Left renal pelvis (tissue), 4 donors: Measurements from ENCODE around the gene HDHD2. TPM values are rescaled to one million over a fixed set of nuclear protein-coding genes. Genes with fewer than 3 reads are reported as not detected.

Source experiments
- DNase-seq, 4 donors: peaks; one replicate each; pipeline ENCODE4 v3.0.0-alpha.2; 2013; ENCODE audit warnings: low read depth in 4 of 4, low spot score in 3 of 4
- polyA plus RNA-seq, 4 donors: library from polyadenylated mRNA; unstranded; fragments of 120-200 nt; gene quantifications; one replicate each; pipeline ENCODE4 v1.2.1, GENCODE V29; 2013; ENCODE audit not compliant: insufficient read length in 4 of 4

HDHD2 gene
- polyA plus RNA-seq, 4 donors = 38.8 to 78.5 (median 60.0) TPM

DNA sequence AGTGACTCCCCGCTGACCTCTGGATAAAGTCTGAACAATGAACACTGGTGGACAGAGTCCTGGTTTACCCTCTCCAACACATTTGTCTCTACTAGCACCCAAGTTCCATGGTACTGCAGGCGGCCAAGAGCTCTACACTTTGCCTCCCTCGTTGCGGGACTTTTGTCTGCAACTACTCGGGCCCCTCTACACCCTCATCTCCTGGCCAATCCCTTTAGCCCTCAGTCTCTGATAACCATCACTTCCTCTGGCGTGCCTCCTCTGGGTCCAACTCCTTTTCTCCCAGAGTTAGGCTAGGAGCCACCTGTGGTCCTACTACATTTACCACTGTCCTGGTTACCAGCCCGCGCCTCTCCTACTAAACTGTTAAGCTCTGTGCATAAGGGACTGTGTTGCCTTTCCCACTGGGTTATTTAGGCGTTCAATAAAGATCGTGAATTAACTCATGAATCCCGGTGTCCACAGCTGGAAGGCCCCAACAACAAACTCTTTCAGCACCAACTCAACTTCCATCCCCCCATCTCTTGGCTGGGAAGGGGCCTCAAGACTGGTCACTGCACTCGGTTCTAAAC, 757 bp downstream of the HDHD2 start:
- no peak for DNase-seq

DNA sequence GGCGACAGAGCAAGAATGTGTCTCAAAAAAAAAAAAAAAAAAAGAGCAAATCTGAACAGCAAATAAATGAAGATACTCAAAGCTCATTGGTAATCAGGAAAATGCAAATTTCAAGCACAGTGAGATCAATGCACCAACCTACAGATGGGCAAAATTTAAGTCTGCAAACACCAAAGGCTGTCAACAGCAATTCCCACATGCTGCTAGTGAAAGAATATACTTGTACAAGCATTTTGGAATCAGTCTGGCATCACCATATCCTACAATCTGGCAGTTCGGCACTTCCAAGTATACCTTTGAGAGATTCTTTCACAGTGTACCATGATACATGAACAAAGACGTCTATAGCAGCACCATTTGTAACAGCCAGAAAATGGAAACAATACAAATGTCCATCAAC, 4.1 kb downstream of the HDHD2 start:
- no peak for DNase-seq

DNA sequence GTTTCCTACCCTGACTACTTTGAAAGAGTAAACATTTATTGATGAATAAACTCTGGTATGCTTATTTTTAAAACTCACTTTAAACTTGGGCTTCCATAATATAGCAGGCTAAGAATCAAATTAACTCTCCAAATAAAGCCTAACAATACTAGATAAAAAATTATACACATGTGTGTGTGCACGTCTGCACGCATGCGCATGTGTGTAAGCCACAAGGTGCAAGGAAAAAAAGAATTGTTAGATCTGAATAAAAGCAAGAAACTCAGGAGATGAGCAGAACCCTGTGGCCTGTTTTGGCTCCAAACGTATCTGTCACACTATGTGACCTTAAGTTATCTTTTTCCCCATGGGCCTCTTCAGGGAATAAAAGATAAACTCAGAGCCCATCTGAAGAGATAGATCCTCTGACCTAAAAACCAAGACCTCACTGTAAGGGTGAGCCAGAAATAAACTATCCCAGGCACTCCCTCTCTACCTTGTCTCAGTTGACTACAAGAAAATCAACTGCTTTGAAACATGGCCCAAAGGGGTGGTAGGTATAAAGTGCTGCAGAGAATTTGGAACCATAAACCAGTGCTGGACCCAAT, 6.3 kb downstream of the HDHD2 start:
- no peak for DNase-seq

DNA sequence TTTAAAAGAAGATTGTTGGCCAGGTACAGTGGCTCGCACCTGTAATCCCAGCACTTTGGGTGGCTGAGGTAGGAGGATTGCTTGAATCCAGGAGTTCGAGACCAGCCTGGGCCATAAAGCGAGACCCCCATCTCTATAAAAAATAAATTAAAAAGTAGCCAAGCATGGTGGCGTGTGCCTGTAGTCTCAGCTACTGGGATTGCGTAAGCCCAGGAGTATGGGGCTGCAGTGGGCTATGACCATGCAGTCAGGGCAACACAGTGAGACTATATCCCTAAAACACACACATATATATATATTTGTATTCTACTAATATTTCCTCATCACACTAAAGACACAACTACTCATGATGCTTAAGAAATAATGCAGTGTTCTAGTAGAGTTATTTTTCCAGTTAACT, 7.1 kb downstream of the HDHD2 start:
- DNase-seq = no peak

DNA sequence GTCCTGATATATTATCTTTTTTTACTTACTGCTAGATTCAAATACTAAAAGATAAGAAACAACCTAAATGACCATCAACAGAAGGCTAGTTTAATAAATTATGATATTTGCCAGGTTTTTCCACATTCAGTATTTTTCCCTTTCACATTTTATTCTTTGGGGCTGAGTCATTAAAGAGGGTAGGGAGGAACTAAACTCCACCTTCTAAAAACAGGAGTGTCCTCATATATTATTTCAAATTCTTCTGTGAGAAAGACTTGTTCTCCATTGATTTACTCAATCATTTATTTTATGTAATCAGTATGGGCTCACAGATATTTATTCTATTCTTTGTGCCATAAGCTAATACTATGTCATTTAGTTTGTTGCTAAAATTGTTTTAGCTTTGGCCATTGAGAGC, 9.0 kb downstream of the HDHD2 start:
- DNase-seq = no peak

DNA sequence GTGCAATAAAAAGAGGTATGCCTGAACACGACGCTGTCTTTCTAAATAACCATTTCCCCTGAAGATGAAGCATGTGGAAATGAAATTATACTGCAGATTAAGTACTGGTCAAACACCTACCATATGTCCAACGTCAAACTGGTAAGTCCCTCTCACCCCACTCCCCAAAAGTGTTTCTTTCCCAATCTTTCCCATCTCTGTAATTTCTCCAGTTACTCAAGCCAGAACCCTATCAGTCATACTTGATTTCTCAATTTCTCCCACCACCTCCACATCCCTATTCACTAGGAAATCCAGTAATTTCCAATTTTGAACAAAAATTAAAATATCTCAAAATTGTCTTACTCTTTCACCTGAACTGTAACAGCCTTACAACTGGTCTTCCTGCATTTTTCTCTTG, 29.2 kb downstream of the HDHD2 start:
- DNase-seq = no peak

DNA sequence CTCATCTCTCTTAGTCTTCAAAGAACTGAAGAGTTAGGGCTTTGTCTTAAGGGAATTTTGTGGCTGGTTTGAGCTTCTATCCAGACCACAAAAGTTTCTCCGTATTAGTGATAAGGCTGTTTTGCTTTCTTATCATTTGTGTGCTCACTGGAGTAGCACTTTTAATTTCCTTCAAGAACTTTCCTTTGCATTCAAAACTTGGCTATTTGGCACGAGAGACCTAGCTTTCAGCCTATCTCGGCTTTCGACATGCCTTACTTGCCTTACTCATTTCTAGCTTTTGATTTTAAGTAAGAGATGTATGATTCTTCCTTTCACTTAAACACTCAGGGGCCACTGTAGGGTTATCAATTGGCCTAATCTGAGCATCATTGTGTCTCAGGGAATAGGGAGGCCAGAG, 29.9 kb downstream of the HDHD2 start:
- no peak for DNase-seq

DNA sequence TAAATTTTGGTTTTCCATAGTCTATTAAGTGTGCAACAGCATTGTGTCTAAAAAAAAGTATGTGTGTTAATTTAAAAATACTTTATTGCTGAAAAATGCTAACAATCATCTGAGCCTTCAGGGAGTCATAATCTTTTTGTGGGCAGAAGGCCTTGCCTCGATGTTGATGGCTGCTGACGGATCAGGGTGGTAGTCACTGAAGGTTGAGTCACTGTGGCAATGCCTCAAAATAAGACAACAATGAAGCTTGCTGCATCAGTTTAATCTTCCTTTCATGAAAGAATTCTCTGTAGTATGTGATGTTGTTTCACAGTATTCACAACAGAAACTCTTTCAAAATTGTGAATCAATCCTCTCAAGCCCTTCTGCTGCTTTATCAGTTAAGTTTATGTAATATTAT, 31.3 kb downstream of the HDHD2 start:
- no peak for DNase-seq

DNA sequence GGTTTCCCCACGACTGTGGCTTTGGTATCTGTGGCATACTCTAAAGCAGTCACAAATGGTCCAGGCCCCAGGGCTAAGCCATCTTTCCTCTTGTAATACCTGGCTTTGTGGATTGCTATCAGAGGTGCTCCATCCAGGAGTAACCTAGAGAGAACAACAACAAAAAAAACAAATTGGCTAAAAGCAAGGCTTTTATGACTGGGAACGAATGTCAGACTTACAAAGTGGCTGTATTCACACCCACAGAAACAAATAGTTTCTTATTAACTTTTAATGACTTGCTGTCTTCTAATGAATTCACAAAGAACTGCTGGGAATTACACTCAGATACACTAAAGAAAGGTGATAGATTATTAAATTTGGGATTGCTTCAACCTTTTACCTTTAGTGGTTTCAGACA, 35.1 kb downstream of the HDHD2 start:
- DNase-seq = no peak

DNA sequence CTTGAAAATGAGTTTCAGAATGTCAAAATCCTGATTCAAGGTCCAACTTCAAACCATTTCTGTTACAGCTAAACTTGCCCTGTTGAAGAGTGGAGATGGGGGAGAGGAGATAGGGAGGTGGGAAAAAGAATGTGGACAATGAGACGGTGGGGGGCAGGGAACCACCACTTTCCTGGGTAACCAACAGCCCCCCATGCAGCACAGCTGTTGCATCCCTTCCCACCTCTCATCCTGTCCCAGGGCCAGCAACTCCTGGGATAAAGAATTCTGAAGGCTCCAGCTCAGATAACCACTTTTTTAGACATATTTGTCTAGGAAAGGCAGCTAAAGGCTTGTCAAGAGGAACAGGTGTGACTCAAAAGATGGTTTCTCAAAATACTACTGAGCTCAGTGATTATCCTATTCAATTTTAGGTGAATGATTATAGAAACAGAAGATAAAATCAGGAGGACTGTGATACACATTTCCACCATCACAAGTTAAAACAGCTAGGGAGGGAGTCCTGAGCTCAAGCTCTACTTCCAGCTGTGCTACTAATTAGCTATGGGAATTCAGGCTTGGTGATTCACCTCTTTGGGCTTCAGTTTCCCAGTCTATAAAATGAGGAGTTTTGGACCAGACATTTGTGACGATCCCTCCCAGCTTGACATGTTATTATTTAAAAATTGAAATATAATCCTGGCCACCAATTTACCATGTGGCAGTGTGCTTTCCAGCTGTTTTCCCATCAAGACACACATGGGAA, 36.3 kb downstream of the HDHD2 start:
- DNase-seq = no peak

DNA sequence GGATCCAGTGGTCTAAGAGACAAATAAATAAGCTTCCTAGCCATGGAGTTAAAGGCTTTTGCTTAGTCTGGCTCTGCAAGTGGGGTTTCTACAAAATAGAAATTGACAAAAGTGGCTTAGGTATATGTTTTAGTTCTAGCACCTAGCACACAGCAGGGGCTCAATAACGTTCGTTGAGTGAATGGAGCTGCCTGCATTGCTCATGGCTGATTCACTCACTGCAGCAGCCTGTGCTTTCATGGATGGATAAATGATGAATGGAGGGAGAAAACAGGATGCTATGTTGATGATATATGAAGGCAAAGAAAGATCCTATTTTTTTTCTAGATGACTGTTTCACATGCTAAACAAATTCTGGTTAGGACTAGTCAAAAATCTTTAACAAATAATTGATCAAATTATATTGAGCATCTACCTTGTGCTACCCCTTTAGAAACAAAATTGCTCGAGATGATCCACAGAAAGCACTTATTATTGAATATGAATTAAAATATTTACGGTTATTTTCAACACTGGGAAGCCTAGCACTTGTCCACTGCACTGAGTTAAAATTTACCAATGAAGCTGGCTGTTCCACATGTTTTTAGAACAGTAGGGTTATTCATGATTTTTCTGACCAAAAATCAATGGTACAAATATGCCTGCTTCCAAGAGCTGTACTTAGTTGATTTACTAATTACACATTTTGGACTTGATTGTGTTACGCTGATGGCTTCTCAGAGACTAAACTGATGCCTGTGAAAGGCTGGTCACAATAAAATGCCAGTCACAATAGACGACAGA, 39.6 kb downstream of the HDHD2 start:
- DNase-seq = no peak

DNA sequence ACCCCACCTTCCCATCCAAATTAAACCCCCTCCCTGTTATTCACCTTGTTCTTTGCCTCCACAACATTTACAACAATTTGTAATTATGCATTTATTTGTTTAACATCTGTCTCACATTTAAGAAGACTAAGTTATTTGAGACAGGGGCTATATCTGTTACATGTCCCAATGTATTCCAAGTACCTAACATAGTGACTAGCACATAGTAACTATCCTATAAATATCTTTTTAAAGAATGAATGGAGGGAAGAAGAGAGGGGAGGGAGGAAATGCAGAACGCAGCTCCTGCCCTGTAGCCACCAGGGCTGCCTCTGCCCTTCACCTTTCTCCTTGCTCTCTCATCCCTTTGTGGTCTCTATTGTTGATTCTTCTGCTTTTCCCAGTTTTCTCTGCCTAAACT, 40.6 kb downstream of the HDHD2 start:
- no peak for DNase-seq

DNA sequence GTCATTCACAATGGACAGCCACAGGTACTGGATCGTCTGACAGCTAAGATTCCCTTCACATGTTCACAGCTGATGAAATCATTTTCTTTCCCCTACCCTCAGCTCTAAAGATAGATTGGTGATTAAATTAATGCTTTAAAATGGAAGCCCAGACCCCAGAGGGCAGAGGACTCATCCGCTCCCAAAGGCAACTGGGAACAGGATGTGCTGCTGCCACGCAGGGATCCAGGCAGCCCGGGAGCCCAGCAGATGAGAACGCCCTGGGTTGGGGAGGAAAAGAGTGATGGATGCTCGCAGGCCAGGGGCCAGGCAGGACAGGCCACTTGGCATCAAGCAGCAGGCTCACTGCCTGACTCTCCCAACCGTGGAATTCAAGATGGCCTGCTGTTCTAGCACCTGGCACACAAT, 41.3 kb downstream of the HDHD2 start:
- no peak for DNase-seq

DNA sequence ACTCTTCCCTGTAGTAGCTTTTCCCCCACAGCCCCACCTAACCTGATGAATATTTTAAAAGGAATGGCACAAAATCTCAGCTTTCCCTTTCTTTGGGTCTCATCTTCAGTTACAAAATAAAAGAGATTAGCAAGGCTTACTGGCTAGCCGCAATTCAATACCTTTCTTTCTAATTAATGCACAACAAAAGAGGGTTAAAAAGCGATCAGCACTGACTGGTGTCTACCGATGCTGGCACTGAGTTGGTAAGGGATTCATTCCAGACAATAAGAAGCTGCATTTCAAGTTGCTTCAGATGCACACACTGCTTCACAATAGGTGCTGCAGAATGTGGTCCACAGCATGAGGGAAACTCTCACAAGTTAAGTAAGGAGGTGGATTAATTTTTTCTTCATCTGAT, 41.9 kb downstream of the HDHD2 start:
- no peak for DNase-seq

DNA sequence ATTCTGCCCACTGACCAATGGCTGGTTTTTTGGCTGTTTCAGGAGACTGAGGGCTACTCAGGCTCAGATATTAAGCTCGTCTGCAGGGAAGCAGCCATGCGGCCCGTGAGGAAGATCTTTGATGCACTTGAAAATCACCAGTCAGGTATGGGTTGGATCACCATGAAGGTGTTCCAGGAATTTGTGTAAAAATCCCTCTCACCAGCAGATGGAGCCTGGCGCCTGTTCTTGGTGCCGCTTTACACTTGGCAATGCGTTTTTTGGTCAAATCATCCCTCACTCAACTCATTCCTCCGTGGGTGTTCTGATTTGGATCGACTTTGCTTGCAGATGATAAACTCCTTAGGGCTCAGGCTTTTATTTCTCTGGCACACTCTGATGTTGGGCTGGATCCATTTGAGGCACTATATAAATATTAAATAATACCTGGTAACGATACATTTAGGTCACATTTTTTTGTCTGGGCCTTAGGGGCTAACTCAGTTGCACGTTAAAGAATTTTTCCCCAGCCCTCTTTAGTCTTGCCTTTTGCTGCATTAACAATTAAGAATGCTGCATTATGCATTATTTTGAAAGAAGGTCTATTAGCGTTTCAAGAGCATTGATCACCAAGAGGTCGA, 50.0 kb downstream of the HDHD2 start:
- DNase-seq = peak in 2 of 4 donors; percentile 6 to 25

DNA sequence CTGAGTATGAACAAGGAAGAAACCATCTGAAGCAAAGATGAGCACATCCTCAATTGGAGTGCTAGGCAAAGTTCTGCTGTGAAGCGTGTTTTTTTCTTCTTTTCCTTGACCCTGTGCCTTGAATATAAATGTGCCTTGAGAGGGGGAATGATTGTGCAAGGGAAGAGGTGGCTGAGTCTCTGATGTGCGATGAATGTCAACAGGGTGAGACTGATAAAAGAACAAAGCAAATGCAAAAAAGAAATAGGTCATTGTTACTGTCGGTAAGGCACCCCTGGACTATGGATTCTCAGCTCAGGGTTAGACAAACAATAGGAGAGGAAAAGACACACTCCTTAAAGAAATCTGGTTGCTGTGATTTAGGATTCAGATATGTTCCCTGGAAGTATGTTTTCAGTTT, 54.5 kb downstream of the HDHD2 start:
- DNase-seq = no peak

DNA sequence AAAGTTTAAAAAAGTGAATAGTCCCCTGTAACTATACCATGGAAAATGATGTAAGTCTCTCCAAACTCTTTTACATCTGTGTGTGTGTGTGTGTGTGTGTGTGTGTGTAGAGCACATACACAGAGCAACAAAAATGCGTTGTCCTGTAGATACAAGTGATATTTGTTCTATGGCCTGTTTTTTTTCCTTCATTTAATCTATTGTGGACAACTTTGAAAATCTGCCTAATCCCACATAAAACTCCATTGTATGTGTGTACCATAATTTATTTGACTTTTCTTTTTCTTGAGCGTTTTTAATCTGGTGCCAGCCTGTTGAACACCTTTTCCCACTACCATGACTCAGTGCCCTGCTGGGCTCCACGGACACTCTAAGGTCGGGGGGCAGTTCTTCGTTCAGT, 62.6 kb downstream of the HDHD2 start:
- no peak for DNase-seq

DNA sequence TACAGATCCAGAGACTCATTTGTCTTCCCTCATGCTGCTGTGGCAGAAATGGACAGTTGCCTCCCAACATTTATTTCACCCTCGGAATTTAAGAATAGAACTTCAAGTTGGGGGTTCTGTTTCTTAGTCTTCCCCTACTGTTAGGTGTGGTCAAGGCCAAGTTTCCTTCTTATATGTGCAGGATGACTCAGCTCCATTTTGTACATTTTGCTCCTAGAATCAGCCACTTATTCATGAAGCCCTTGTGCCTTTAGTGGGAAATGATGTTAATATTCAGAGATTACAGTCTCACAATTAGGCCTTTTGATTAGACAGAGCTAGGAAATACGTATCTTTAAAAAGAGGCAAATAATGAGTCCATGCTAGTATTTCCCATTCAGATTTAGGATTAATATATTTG, 68.7 kb downstream of the HDHD2 start:
- DNase-seq = no peak

DNA sequence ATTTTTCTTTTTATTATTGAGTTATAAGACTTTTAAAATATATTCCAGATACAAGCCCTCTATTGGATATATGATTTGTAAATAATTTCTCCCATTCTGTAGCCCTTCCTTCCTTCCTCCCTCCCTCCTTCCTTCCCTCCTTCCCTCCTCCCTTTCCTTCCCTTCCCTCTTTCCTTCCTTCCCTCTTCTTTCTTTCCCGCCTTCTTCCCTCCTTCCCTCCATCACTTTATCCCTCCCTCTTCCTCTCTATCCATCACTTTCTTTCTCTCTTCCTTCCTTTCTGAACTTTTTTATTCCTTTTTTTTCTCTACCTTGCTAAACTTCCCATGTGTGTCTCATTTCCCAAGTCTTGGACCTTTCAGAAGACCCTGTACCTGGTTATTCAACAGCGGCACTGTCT, 69.4 kb downstream of the HDHD2 start:
- DNase-seq = no peak

DNA sequence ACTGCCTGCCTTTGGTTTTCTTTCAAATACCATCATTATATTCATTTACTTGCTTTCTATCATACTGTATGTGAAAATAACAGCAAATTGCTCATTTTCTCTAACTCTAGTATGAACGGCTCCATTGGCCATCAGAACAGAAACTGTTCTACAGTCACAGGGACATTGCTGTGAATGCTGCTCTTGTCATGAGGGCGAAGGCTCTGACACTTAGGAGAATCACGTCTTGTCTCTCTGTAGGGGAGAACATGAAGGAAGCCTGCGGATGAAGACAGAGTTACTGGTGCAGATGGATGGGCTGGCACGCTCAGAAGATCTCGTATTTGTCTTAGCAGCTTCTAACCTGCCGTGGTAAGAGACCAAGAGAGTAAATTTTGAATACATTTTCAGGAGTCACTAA, 73.2 kb downstream of the HDHD2 start:
- no peak for DNase-seq
